DOHH2 (cell line): ENCODE results near the gene CCR4.

ENCODE experiments used
- CTCF ChIP-seq: fragments of 200-600 bp; sonication (generic); IDR thresholded peaks from one replicate; pipeline ENCODE4 v1.5.1; 2014; ENCODE audit warnings: antibody characterized with exemption, mild to moderate bottlenecking, low read depth, low read length; ENCODE audit not compliant: poor library complexity, severe bottlenecking
- EZH2phosphoT487 ChIP-seq: fragments of 200-600 bp; sonication (generic); IDR thresholded peaks from 2 replicates; pipeline ENCODE4 v1.6.1; 2017; ENCODE audit warnings: borderline replicate concordance, mild to moderate bottlenecking, antibody characterized with exemption, low read length, moderate library complexity, mixed read lengths

- TF ChIP-seq CTCF = no peak
- no peak for TF ChIP-seq EZH2phosphoT487
These were observed 52.8 kb downstream of the CCR4 start for GRCh38 chr3:33004205-33004604.
